Esophagus muscularis mucosa (tissue), 4 donors: ENCODE data around the gene FAM120B. TPM values are rescaled to one million over a fixed set of nuclear protein-coding genes. Genes with fewer than 3 reads are reported as not detected.

ENCODE experiments used
- DNase-seq: peaks from one replicate; pipeline ENCODE4 v3.0.0-alpha.2; 2017; ENCODE audit errors: extremely low spot score
- H3K27ac ChIP-seq, 4 donors: fragments of 200-600 bp; sonication (generic); replicated peaks in 1 of 4; 1 replicate in 3 of 4; 2 replicates in 1 of 4; pipeline ENCODE4 v1.5.1; 2016 to 2019; ENCODE audit warnings: mild to moderate bottlenecking in 1 of 4
- H3K27me3 ChIP-seq, 4 donors: fragments of 200-600 bp; sonication (generic); one replicate each; pipeline versions ENCODE4 v1.5.1 to v1.6.0; 2016 to 2019
- H3K36me3 ChIP-seq, 4 donors: fragments of 200-600 bp; sonication (generic); one replicate each; pipeline ENCODE4 v1.5.1; 2016 to 2019
- H3K4me1 ChIP-seq, 4 donors: fragments of 200-600 bp; sonication (generic); one replicate each; pipeline ENCODE4 v1.5.1; 2016 to 2019
- H3K4me3 ChIP-seq, 4 donors: fragments of 200-600 bp; sonication (generic); 1 replicate in 2 of 4; 2 replicates in 2 of 4; pipeline ENCODE4 v1.5.1; 2016 to 2019; ENCODE audit warnings: mild to moderate bottlenecking in 4 of 4, moderate library complexity in 1 of 4
- H3K9me3 ChIP-seq, 4 donors: fragments of 200-600 bp; sonication (generic); 1 replicate in 3 of 4; 2 replicates in 1 of 4; pipeline ENCODE4 v1.5.1; 2016 to 2019
- EP300 ChIP-seq: sonication (generic); formaldehyde crosslinking; IDR thresholded peaks from one replicate; pipeline ENCODE4 v1.6.1; 2017; ENCODE audit warnings: antibody characterized with exemption
- POLR2A ChIP-seq: fragments of 450-650 bp; IDR thresholded peaks from one replicate; pipeline ENCODE4 v1.6.1; 2017; ENCODE audit warnings: antibody characterized with exemption, moderate library complexity, mild to moderate bottlenecking, low read depth
- POLR2AphosphoS5 ChIP-seq, 2 donors: sonication (generic); formaldehyde crosslinking; IDR thresholded peaks; one replicate each; pipeline ENCODE4 v1.6.1; 2017; ENCODE audit warnings: antibody characterized with exemption in 2 of 2
- WGBS: methylation state at CpG from one replicate; pipeline ENCODE4 v1.1.5; 2018; 5-methylcytosine and 5-hydroxymethylcytosine counted together
- intact Hi-C: fragments of 100-400 bp; cut with DNase I; formaldehyde crosslinking; loops from one replicate; pipeline ENCODE4 v1.15.1; 2023
- total RNA-seq, 4 donors: library from RNA; depleted of rRNA; stranded (reverse); fragments of >200 nt; gene quantifications; one replicate each; pipeline versions ENCODE4 v1.1.0 to v1.2.1, GENCODE V29; 2016
- TF ChIP-seq, protein P1 (sequence below), 3 experiments: fragments of 200-600 bp in 2 of 3; fragments of 450-650 bp in 1 of 3; sonication (generic) in 2 of 3; IDR thresholded peaks; one replicate each; pipeline ENCODE4 v1.5.1; 2017 to 2019; ENCODE audit warnings: antibody characterized with exemption in 3 of 3, mild to moderate bottlenecking in 2 of 3, moderate library complexity in 1 of 3

FAM120B gene
- total RNA-seq, 4 donors from 2014 or later = 28.1 to 49.0 (median 33.7) TPM

DNA sequence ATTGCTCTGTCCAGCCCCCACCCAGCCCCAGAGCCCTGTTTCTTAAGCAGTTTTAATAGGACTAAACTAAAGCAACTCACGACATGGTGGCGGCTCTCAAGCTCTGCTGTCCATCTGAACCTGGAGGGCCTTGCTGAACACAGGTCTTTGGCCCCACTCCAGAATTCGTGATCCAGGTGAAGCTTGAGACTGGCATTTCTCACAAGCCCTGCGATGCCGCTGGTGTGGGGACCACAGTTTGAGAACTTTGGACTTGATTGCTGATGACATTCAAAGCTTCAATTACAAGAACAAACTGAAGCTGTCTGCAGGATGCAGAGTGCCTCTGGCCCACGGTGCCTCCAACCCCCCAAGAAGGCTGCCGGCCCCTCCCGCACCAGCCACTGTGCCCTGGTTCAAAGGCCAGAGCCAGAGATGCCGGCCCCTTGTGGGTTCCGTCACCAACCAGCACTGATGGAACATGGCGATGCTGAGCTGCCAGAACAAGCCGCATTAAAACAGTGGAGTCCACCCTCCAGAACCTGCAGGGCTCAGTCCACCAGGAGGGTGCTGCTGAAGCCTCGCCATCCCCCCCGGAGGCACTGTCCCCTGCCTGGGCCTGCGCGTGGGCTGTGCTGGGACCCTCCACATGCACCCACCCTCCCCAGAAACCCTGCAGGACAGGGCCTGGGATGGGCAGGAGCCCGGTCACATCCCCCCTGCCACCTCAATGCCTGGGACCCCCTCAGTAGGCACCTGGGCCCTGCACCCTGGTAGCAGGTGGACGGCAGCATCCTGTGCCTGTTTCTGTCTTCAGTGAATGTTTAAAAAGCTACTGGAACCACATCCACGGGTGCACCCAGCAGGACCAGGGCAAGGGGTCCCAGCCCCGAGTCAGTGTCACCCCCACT, 145.4 kb downstream of the FAM120B start:
- Histone ChIP-seq H3K4me1 (no peaks in the 10 kb centered on the region), H3K9me3 (no peaks in the 10 kb centered on the region), H3K4me3 (no peak overlapping the region), H3K27me3 (no peaks in the 10 kb centered on the region), H3K27ac (no peak overlapping the region), H3K36me3 (no peaks in the 10 kb centered on the region)
- WGBS = 94% methylated on average over 12 of the region's 20 CpGs
- DNase-seq = no peak
- intact Hi-C loops = no loop called here
- TF ChIP-seq, protein P1, sequence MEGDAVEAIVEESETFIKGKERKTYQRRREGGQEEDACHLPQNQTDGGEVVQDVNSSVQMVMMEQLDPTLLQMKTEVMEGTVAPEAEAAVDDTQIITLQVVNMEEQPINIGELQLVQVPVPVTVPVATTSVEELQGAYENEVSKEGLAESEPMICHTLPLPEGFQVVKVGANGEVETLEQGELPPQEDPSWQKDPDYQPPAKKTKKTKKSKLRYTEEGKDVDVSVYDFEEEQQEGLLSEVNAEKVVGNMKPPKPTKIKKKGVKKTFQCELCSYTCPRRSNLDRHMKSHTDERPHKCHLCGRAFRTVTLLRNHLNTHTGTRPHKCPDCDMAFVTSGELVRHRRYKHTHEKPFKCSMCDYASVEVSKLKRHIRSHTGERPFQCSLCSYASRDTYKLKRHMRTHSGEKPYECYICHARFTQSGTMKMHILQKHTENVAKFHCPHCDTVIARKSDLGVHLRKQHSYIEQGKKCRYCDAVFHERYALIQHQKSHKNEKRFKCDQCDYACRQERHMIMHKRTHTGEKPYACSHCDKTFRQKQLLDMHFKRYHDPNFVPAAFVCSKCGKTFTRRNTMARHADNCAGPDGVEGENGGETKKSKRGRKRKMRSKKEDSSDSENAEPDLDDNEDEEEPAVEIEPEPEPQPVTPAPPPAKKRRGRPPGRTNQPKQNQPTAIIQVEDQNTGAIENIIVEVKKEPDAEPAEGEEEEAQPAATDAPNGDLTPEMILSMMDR (IDR thresholded peaks at IDR 0.05) = no peak
- TF ChIP-seq POLR2A (no peak), POLR2AphosphoS5 (IDR thresholded peaks at IDR 0.05) (no peak), EP300 (no peak)

DNA sequence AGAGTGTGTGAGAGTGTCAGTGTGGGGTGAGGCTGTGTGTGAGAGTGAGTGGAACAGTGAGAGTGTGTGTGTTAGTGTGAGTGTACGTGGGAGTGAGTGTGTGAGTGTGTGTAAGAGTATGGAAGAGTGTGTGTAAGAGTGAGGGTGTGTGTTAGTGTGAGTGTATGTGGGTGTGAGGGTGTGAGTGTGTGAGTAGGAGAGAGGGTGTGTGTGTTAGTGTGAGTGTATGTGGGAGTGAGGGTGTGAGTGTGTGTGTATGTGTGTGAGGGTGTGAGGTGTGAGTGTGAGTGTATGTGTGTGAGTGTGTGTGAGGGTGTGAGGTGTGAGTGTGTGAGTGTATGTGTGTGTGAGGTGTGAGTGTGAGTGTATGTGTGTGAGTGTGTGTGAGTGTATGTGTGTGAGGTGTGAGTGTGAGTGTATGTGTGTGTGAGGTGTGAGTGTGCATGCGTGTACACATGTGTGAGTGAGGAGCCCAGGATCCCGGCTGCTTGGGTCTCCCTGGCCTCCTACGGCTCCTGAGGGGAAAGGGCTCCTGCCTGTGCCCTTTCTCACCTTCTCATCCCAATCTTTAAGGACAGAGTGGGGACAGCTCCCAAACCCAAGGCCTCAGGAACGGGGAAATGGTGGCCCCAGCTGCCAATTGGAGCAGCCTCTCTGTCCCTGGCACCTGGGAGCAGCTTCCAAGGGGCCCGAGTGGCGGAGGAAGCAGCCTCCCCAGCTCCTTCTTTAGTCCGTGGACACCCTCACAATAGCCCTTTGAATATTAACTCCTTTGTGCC, 146.4 kb downstream of the FAM120B start:
- no peak overlapping the region for H3K4me3 ChIP-seq
- 82% methylated on average over 8 of the region's 8 CpGs for WGBS
- intact Hi-C loops = no loop called here
- peaks cover 0 to 5% (median 0%) of the 10 kb centered on the region in 4 donors for H3K4me1 ChIP-seq
- H3K36me3 ChIP-seq = no peaks in the 10 kb centered on the region
- TF ChIP-seq POLR2AphosphoS5 (IDR thresholded peaks at IDR 0.05) = no peak
- TF ChIP-seq, protein P1 (IDR thresholded peaks at IDR 0.05) = no peak
- TF ChIP-seq POLR2A = no peak
- no peak for TF ChIP-seq EP300
- H3K27ac ChIP-seq = no peak overlapping the region
- DNase-seq = no peak
- no peaks in the 10 kb centered on the region for H3K9me3 ChIP-seq
- no peaks in the 10 kb centered on the region for H3K27me3 ChIP-seq

DNA sequence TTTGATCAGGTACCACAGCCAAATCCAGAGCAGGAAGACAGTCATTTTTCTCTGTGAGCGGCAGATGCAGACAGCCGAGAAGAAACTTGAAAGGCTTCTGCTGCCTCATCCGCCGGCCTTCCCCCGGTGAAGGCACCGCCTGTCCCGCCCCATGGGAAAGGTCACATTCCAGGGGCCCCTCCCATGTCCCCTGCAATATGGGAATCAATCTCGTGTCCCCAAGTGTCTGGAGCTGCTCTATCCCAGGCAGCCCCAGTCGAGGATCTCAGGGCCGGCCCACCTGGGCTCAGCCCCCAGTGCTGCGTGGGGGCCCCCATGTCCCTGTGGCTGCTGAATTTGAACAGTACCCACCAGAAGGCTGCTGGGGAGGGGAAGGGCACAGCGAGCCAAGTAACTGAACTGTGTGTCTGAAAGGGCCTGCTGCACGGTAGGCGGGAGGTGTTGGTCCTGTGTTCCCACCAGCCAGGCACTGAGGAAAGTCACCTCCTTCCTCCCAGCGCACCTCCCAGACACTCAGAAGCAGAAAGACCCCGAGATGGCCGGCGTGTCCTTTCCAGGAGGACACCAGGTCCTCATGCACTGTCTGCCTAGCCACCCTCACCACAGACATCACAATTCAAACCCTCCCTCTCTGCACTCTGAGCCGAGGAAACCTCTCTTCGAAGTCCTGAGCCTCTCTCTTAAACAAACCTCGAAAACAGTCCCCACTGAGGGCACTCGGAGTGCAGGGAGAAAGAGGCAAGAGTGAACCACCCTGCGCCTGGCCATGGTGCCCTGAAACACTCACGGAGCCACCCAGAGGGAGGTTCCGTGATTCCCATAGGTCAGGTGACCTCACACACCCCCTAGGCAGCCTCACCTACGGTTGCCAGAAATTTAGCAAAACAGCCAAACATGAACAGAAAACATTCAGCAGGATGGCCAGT, 147.3 kb downstream of the FAM120B start:
- no peak overlapping the region for H3K27ac ChIP-seq
- no peak for DNase-seq
- 75% methylated on average over 25 of the region's 26 CpGs for WGBS
- no peaks in the 10 kb centered on the region for H3K36me3 ChIP-seq
- H3K9me3 ChIP-seq = no peaks in the 10 kb centered on the region
- H3K4me1 ChIP-seq = peaks cover 0 to 5% (median 0%) of the 10 kb centered on the region in 4 donors
- intact Hi-C loops = no loop called here
- no peak for TF ChIP-seq POLR2A
- no peak for TF ChIP-seq POLR2AphosphoS5 (IDR thresholded peaks at IDR 0.05)
- TF ChIP-seq EP300 = no peak
- TF ChIP-seq, protein P1 (IDR thresholded peaks at IDR 0.05) = no peak
- no peaks in the 10 kb centered on the region for H3K27me3 ChIP-seq
- H3K4me3 ChIP-seq = no peak overlapping the region

DNA sequence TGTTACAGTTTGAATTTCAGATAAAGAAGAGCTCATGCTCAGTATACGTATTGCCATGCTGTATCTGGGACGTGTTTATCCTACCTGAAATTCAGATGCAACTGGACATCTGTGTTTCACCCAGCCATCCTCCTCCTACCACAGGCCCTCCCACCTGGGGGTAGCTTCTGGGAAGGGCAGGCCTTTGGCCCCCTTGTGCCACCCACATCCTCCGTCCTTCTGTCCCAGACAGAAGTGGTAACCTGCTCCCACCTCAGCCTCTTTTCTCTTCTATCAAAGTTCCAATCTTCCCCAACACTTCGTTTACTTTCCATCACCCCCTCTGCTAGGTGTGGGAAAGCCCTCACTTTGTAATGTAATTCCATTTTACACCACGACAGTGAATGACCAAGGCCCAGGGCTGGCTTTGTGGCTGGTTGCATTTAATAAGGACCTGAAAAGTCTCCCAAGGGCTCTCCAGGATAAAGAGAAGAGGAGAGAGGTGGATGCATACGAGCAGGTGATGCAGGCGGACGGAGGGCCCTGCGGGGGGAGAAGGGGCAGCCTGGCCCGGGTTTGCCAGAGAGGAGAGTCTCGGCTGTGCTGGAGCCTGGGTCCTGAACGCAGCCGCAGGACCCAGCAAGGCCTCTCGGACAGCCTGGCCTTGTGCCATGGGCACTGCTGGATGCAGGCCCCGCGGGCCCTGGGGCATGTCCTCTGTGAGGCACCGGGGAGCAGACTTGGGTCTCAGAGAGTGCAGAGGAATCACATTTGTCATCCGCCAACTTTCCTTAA, 148.1 kb downstream of the FAM120B start:
- WGBS = 74% methylated on average over 15 of the region's 18 CpGs

More for the DNA sequence above, 148.1 kb downstream of the FAM120B start:
- no peak overlapping the region for H3K27ac ChIP-seq
- H3K36me3 ChIP-seq = no peaks in the 10 kb centered on the region
- no peaks in the 10 kb centered on the region for H3K27me3 ChIP-seq
- DNase-seq = no peak
- no peak overlapping the region for H3K4me3 ChIP-seq
- TF ChIP-seq, protein P1 (IDR thresholded peaks at IDR 0.05) = no peak
- TF ChIP-seq POLR2AphosphoS5 (IDR thresholded peaks at IDR 0.05) (no peak), POLR2A (no peak), EP300 (no peak)
- H3K4me1 ChIP-seq = peaks cover 0 to 5% (median 3%) of the 10 kb centered on the region in 4 donors
- H3K9me3 ChIP-seq = no peaks in the 10 kb centered on the region
- intact Hi-C loops = no loop called here
